Coronary artery (tissue), 2 donors: Measurements from ENCODE around the gene ZFHX3.
A peak's percentile ranks its signal among the peaks of the same experiment; 100 is the strongest.

Experiments used
- DNase-seq: peaks from one replicate; pipeline ENCODE4 v3.0.0-alpha.2; 2017; ENCODE audit warnings: low spot score
- H3K27ac ChIP-seq, 2 donors: fragments of 200-600 bp; sonication (generic); one replicate each; pipeline ENCODE4 v1.5.1; 2016 to 2019
- H3K4me3 ChIP-seq: fragments of 200-600 bp; sonication (generic); 2 replicates; pipeline ENCODE4 v1.5.1; 2016; ENCODE audit warnings: mild to moderate bottlenecking, moderate library complexity
- CTCF ChIP-seq: fragments of 200-600 bp; sonication (generic); IDR thresholded peaks from one replicate; pipeline ENCODE4 v1.5.1; 2019; ENCODE audit warnings: antibody characterized with exemption

The ZFHX3 gene

GRCh38 chr16:72833969-72834368, 214.0 kb downstream of the ZFHX3 start:
- DNase-seq: no peak
- H3K4me3 ChIP-seq: no peak overlapping the region
- peak overlapping the region in 1 of 2 donors; percentile 53 for H3K27ac ChIP-seq
- TF ChIP-seq CTCF: no peak

GRCh38 chr16:72833482-72833881, 214.4 kb downstream of the ZFHX3 start:
- Histone ChIP-seq H3K4me3 (no peak overlapping the region), H3K27ac (peak overlapping the region; percentile 52 to 53)
- DNase-seq: no peak
- no peak for TF ChIP-seq CTCF

GRCh38 chr16:72832621-72833248, 215.2 kb downstream of the ZFHX3 start:
- Histone ChIP-seq H3K27ac (peak overlapping the region; percentile 52 to 53), H3K4me3 (no peak overlapping the region)
- DNase-seq: peak; percentile 89
- peak; percentile 91 for TF ChIP-seq CTCF

GRCh38 chr16:72829846-72830775, 217.8 kb downstream of the ZFHX3 start:
- Histone ChIP-seq H3K27ac (no peak overlapping the region), H3K4me3 (no peak overlapping the region)
- DNase-seq: no peak
- no peak for TF ChIP-seq CTCF

GRCh38 chr16:72827866-72828265, 220.1 kb downstream of the ZFHX3 start:
- DNase-seq: no peak
- Histone ChIP-seq H3K4me3 (no peak overlapping the region), H3K27ac (no peak overlapping the region)
- TF ChIP-seq CTCF: no peak

- Histone ChIP-seq H3K27ac (no peak overlapping the region), H3K4me3 (no peak overlapping the region)
- TF ChIP-seq CTCF: no peak
- DNase-seq: no peak
Measured at GRCh38 chr16:72825912-72826621, 221.9 kb downstream of the ZFHX3 start.
